ENCODE measurements around the gene ARHGEF37. TPM values are rescaled to one million over a fixed set of nuclear protein-coding genes. Genes with fewer than 3 reads are reported as not detected.

ARHGEF37 gene
- total RNA-seq, 1 donor from 2014 or later = 1.1 TPM

DNA sequence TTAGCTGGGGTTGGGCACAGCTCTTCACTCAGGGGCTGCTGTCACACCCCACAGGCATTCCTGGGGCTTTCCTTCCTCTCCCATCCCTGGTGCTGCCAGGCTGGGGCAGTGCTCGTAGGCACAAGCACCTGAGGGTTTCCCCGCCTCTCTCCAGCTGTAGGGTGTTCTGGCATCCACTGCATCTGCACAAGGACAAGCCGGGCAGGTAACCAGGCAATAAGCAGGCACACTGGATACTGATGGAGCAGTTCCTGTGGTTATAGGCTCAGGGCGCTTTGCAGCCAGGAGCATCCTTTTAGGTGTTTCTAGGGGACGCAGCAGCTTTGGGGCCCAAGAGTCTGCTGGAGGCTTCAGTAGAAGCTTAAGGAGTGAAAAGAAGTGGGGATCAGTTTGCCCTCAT, 56.8 kb downstream of the ARHGEF37 start:
- ATAC-seq (ENCODE audit: low read depth) (no peak), DNase-seq (no peak)
- TF ChIP-seq, protein P1, sequence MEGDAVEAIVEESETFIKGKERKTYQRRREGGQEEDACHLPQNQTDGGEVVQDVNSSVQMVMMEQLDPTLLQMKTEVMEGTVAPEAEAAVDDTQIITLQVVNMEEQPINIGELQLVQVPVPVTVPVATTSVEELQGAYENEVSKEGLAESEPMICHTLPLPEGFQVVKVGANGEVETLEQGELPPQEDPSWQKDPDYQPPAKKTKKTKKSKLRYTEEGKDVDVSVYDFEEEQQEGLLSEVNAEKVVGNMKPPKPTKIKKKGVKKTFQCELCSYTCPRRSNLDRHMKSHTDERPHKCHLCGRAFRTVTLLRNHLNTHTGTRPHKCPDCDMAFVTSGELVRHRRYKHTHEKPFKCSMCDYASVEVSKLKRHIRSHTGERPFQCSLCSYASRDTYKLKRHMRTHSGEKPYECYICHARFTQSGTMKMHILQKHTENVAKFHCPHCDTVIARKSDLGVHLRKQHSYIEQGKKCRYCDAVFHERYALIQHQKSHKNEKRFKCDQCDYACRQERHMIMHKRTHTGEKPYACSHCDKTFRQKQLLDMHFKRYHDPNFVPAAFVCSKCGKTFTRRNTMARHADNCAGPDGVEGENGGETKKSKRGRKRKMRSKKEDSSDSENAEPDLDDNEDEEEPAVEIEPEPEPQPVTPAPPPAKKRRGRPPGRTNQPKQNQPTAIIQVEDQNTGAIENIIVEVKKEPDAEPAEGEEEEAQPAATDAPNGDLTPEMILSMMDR (IDR thresholded peaks at IDR 0.05) = no peak
- Mint-ChIP-seq H3K4me1 (no peaks in the 10 kb centered on the region), H3K4me3 (no peak overlapping the region), H3K27ac (no peak overlapping the region), H3K36me3 (ENCODE audit: low read depth) (no peaks in the 10 kb centered on the region), H3K27me3 (no peaks in the 10 kb centered on the region), H3K9me3 (no peaks in the 10 kb centered on the region)
- intact Hi-C loops (cut with micrococcal nuclease) = no loop called here
- ChIA-PET CTCF (interaction anchor here (1.1 to 10.1 kb wide), 5 partner anchors 29 to 352 kb away, joined by 4 to 162 read pairs (median 26); no protein-coding TSS in a partner anchor), POLR2A (interaction anchor here (0.5 kb wide), 1 partner anchor 88 kb away, joined by 4 read pairs; no protein-coding TSS in a partner anchor)

DNA sequence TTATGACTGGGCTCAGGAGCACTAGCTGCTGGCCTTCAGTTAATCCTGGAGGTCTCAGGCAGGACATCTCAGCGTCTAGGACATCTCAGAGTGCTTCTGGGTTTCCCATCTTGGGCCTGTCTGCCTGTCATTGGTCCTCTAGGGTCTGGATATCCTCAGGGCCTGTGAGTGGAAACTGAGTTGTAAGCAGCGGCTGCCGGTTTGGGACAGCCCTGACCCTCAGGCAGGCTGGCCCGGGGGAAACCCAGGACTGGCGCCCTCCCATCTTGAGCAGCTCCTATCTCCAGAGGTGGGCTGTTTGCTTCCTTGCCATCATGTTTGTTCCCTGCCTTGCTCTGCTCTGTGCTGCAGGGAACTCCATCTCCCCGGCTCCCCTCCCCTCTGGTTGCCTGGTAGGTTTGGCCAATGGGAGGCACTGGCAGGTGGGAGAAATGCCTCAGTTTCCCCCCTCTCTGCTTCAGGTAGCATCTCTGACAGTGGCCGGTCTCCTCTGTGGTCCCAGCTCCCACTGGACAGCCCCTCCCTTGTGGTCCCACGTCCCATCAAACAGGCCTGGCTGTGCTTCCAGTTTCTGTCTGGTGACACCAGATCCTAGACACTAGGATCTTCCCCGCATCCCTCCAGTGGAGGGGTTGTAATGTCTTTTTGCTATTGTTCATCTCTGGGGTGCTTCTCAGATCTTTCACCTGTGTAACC, 57.4 kb downstream of the ARHGEF37 start:
- no peaks in the 10 kb centered on the region for H3K4me1 Mint-ChIP-seq
- ATAC-seq (ENCODE audit: low read depth) (no peak), DNase-seq (no peak)
- no peaks in the 10 kb centered on the region for H3K36me3 Mint-ChIP-seq (ENCODE audit: low read depth)
- H3K27me3 Mint-ChIP-seq = no peaks in the 10 kb centered on the region
- no peak overlapping the region for H3K27ac Mint-ChIP-seq
- TF ChIP-seq, protein P1 (IDR thresholded peaks at IDR 0.05) = no peak
- POLR2A ChIA-PET = no interaction called here
- no peak overlapping the region for H3K4me3 Mint-ChIP-seq
- CTCF ChIA-PET = interaction anchor here (1.1 to 10.1 kb wide), 6 partner anchors 29 to 352 kb away, joined by 4 to 162 read pairs (median 22); no protein-coding TSS in a partner anchor
- intact Hi-C loops (cut with micrococcal nuclease) = no loop called here
- no peaks in the 10 kb centered on the region for H3K9me3 Mint-ChIP-seq

DNA sequence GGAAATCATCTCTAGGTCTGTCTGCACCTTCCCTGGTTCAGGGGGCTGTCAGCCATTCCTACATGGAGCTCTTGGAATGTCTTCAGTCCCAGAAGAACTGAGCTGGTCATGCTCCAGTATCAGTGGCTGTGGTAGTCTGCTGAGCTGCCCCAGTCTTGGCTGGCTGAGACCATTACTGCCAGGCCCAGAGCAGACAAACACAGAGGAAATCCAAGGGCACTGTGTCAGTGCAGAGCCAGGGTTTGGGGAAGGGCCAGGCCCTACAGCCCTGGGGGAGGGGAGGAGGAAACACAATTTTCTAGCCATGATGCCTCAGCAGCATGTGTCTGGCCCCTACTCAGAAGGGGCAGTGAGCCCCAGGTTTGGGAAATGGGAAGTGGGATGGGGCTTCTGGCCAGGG, 58.4 kb downstream of the ARHGEF37 start:
- H3K27me3 Mint-ChIP-seq = no peaks in the 10 kb centered on the region
- TF ChIP-seq, protein P1 (IDR thresholded peaks at IDR 0.05) = no peak
- POLR2A ChIA-PET = interaction anchor here (1.1 kb wide), 1 partner anchor 17 kb away, joined by 4 read pairs; no protein-coding TSS in a partner anchor
- no peaks in the 10 kb centered on the region for H3K9me3 Mint-ChIP-seq
- ATAC-seq (ENCODE audit: low read depth) (no peak), DNase-seq (no peak)
- H3K27ac Mint-ChIP-seq = no peak overlapping the region
- H3K4me3 Mint-ChIP-seq = no peak overlapping the region
- intact Hi-C loops (cut with micrococcal nuclease) = no loop called here
- H3K4me1 Mint-ChIP-seq = no peaks in the 10 kb centered on the region
- CTCF ChIA-PET = interaction anchor here (1.5 to 10.1 kb wide), 3 partner anchors 28 to 213 kb away, joined by 6 to 162 read pairs (median 9); no protein-coding TSS in a partner anchor
- no peaks in the 10 kb centered on the region for H3K36me3 Mint-ChIP-seq (ENCODE audit: low read depth)

DNA sequence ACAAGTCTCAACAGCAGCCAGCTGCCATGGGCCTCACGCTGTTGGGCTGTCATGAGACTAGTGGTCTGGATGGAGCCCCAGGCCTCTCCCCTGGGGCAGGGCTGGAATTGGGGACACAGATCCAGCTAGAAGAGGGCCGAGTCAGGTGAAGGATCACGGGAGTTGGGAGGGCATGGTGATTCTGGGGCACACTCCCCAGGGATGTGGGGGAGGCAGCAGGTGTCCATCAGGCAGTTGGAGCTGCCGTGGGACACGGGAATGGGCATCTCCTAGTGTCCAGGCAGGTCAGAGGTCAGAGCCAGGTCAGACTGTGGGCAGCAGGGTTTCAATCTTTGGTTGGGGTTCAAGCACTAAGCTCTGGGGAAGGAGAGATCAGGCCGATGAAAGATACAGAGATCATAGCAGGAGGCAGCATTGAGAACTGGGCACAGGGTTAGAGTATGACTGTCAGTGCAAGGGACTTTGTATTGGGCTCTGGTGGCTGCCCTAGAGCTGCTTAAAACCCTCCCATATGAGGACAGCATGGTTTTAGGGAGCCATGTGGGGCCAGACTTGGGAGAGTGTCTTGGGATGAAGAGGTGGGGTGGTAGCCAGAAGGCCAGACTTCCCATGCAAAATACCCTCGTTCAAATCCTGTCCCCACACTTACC, 59.2 kb downstream of the ARHGEF37 start:
- H3K27ac Mint-ChIP-seq = no peak overlapping the region

More for the DNA sequence above, 59.2 kb downstream of the ARHGEF37 start:
- no peak for ATAC-seq (ENCODE audit: low read depth)
- no peaks in the 10 kb centered on the region for H3K27me3 Mint-ChIP-seq
- intact Hi-C loops (cut with micrococcal nuclease) = no loop called here
- POLR2A ChIA-PET = interaction anchor here (1.1 kb wide), 1 partner anchor 16 kb away, joined by 4 read pairs; no protein-coding TSS in a partner anchor
- no peak overlapping the region for H3K4me3 Mint-ChIP-seq
- TF ChIP-seq, protein P1 (IDR thresholded peaks at IDR 0.05) = no peak
- no peaks in the 10 kb centered on the region for H3K36me3 Mint-ChIP-seq (ENCODE audit: low read depth)
- H3K9me3 Mint-ChIP-seq = no peaks in the 10 kb centered on the region
- H3K4me1 Mint-ChIP-seq = no peaks in the 10 kb centered on the region
- no peak for DNase-seq
- CTCF ChIA-PET = interaction anchor here (1.5 to 10.1 kb wide), 4 partner anchors 27 to 212 kb away, joined by 5 to 162 read pairs (median 8); no protein-coding TSS in a partner anchor

Measured in activated B cell treated with CpG ODN at 0.5 μM for 24 hours (primary cell).